ENCODE data around the gene NUP50.

The NUP50 gene

GRCh38 chr22:45224988-45225731, 61.4 kb downstream of the NUP50 start:
- Histone ChIP-seq H3K27me3 (ENCODE audit: insufficient read depth, low read depth, severe bottlenecking) (no peaks in the 10 kb centered on the region), H3K36me3 (no peaks in the 10 kb centered on the region), H3K9me3 (ENCODE audit: severe bottlenecking) (no peaks in the 10 kb centered on the region), H3K27ac (no peak overlapping the region), H3K4me3 (ENCODE audit: low read depth, low read length) (no peak overlapping the region)
- no peak for DNase-seq
- no peak for TF ChIP-seq CTCF (IDR thresholded peaks at IDR 0.05; ENCODE audit: low read depth, low read length)

GRCh38 chr22:45225732-45226502, 62.2 kb downstream of the NUP50 start:
- no peak for TF ChIP-seq CTCF (IDR thresholded peaks at IDR 0.05; ENCODE audit: low read depth, low read length)
- Histone ChIP-seq H3K27me3 (ENCODE audit: insufficient read depth, low read depth, severe bottlenecking) (no peaks in the 10 kb centered on the region), H3K4me3 (ENCODE audit: low read depth, low read length) (no peak overlapping the region), H3K9me3 (ENCODE audit: severe bottlenecking) (no peaks in the 10 kb centered on the region), H3K36me3 (no peaks in the 10 kb centered on the region), H3K27ac (no peak overlapping the region)
- no peak for DNase-seq

- no peak overlapping the region for H3K4me3 ChIP-seq (ENCODE audit: low read depth, low read length)
- no peaks in the 10 kb centered on the region for H3K36me3 ChIP-seq
- no peaks in the 10 kb centered on the region for H3K27me3 ChIP-seq (ENCODE audit: insufficient read depth, low read depth, severe bottlenecking)
- H3K9me3 ChIP-seq (ENCODE audit: severe bottlenecking): no peaks in the 10 kb centered on the region
- no peak for TF ChIP-seq CTCF (IDR thresholded peaks at IDR 0.05; ENCODE audit: low read depth, low read length)
- no peak overlapping the region for H3K27ac ChIP-seq
- DNase-seq: no peak
These were observed 62.9 kb downstream of the NUP50 start for GRCh38 chr22:45226503-45227186.

GRCh38 chr22:45227645-45228400, 64.1 kb downstream of the NUP50 start:
- Histone ChIP-seq H3K36me3 (no peaks in the 10 kb centered on the region), H3K4me3 (ENCODE audit: low read depth, low read length) (no peak overlapping the region), H3K27me3 (ENCODE audit: insufficient read depth, low read depth, severe bottlenecking) (no peaks in the 10 kb centered on the region), H3K27ac (no peak overlapping the region), H3K9me3 (ENCODE audit: severe bottlenecking) (no peaks in the 10 kb centered on the region)
- no peak for DNase-seq
- no peak for TF ChIP-seq CTCF (IDR thresholded peaks at IDR 0.05; ENCODE audit: low read depth, low read length)

GRCh38 chr22:45228401-45228754, 64.7 kb downstream of the NUP50 start:
- Histone ChIP-seq H3K9me3 (ENCODE audit: severe bottlenecking) (no peaks in the 10 kb centered on the region), H3K36me3 (no peaks in the 10 kb centered on the region), H3K4me3 (ENCODE audit: low read depth, low read length) (no peak overlapping the region), H3K27me3 (ENCODE audit: insufficient read depth, low read depth, severe bottlenecking) (no peaks in the 10 kb centered on the region), H3K27ac (no peak overlapping the region)
- no peak for TF ChIP-seq CTCF (IDR thresholded peaks at IDR 0.05; ENCODE audit: low read depth, low read length)
- no peak for DNase-seq

Data from WERI-Rb-1 (cell line).